AG04450 (cell line): ENCODE results near the gene C1orf174. TPM values are rescaled to one million over a fixed set of nuclear protein-coding genes. Genes with fewer than 3 reads are reported as not detected.

Experiments used
- CTCF ChIA-PET: fragments of 300-600, 350-600 bp; formaldehyde crosslinking; extraction: SDS; loops from one replicate; lab custom pipeline; 2022; ENCODE audit warnings: antibody characterized with exemption, inconsistent platforms; lab: Charles Lee
- POLR2A ChIA-PET: fragments of 350-600 bp; formaldehyde crosslinking; extraction: SDS; loops from one replicate; lab custom pipeline; 2021; ENCODE audit warnings: antibody characterized with exemption, inconsistent platforms; lab: Yijun Ruan, JAX
- DNase-seq: peaks from one replicate; pipeline ENCODE4 v3.0.0-alpha.2; 2011; ENCODE audit warnings: low read depth, low spot score
- H3K27ac ChIP-seq: one replicate; pipeline ENCODE4 v1.5.1; 2012; ENCODE audit warnings: low read depth, low read length, control low read depth
- H3K27me3 ChIP-seq: one replicate; pipeline ENCODE4 v1.6.0; 2012; ENCODE audit warnings: low read length; ENCODE audit not compliant: control insufficient read depth, insufficient read depth
- H3K4me3 ChIP-seq: 2 replicates; pipeline ENCODE4 v1.5.1; 2011; ENCODE audit warnings: mild to moderate bottlenecking, low read depth, low read length, control low read depth
- H3K9me3 ChIP-seq: 2 replicates; pipeline ENCODE4 v1.5.1; 2012; ENCODE audit warnings: low read length; ENCODE audit not compliant: control insufficient read depth, insufficient read depth
- CTCF ChIP-seq: IDR thresholded peaks from 2 replicates; pipeline ENCODE4 v1.5.1; 2011; ENCODE audit warnings: low read depth, low read length, control low read depth, inconsistent platforms
- polyA plus RNA-seq: library from polyadenylated mRNA; depleted of rRNA; stranded (reverse); fragments of >200 nt; gene quantifications from 2 replicates; pipeline ENCODE4 v1.2.3, GENCODE V29; 2011

Gene C1orf174
- polyA plus RNA-seq, 1 experiment = 20.7 TPM

- peaks cover 10% of the 10 kb centered on the region for H3K9me3 ChIP-seq
- TF ChIP-seq CTCF = no peak
- H3K4me3 ChIP-seq = no peak overlapping the region
- no peaks in the 10 kb centered on the region for H3K27me3 ChIP-seq
- no peak for DNase-seq
- CTCF ChIA-PET = no interaction called here
- POLR2A ChIA-PET = no interaction called here
- no peak overlapping the region for H3K27ac ChIP-seq
These were observed 20.2 kb downstream of the C1orf174 start for GRCh38 chr1:3879787-3880428.

GRCh38 chr1:3879099-3879498, 21.0 kb downstream of the C1orf174 start:
- ChIA-PET CTCF (no interaction called here), POLR2A (no interaction called here)
- H3K27ac ChIP-seq = no peak overlapping the region
- TF ChIP-seq CTCF = no peak
- DNase-seq = no peak
- H3K27me3 ChIP-seq = no peaks in the 10 kb centered on the region
- no peak overlapping the region for H3K4me3 ChIP-seq
- peaks cover 10% of the 10 kb centered on the region for H3K9me3 ChIP-seq

- no peaks in the 10 kb centered on the region for H3K27me3 ChIP-seq
- no peak overlapping the region for H3K27ac ChIP-seq
- H3K9me3 ChIP-seq = peaks cover 10% of the 10 kb centered on the region
- no peak overlapping the region for H3K4me3 ChIP-seq
- ChIA-PET CTCF (no interaction called here), POLR2A (no interaction called here)
- TF ChIP-seq CTCF = no peak
- no peak for DNase-seq
These were observed 23.4 kb downstream of the C1orf174 start for GRCh38 chr1:3876716-3877115.

- no peak for TF ChIP-seq CTCF
- ChIA-PET POLR2A (no interaction called here), CTCF (no interaction called here)
These were observed 25.3 kb downstream of the C1orf174 start for GRCh38 chr1:3874736-3875135.

GRCh38 chr1:3872546-3872945, 27.5 kb downstream of the C1orf174 start:
- Histone ChIP-seq H3K9me3 (peaks cover 12% of the 10 kb centered on the region), H3K27ac (no peak overlapping the region), H3K27me3 (no peaks in the 10 kb centered on the region), H3K4me3 (no peak overlapping the region)
- ChIA-PET POLR2A (no interaction called here), CTCF (interaction anchor here (1.0 kb wide), 1 partner anchor 14 kb away, joined by 3 read pairs; no protein-coding TSS in a partner anchor)
- no peak for DNase-seq
- no peak for TF ChIP-seq CTCF

More at GRCh38 chr1:3874736-3875135, 25.3 kb downstream of the C1orf174 start:
- no peak overlapping the region for H3K4me3 ChIP-seq
- DNase-seq = no peak
- no peak overlapping the region for H3K27ac ChIP-seq
- H3K9me3 ChIP-seq = peaks cover 14% of the 10 kb centered on the region
- no peaks in the 10 kb centered on the region for H3K27me3 ChIP-seq
